ENCODE results near the gene WDR62. TPM values are rescaled to one million over a fixed set of nuclear protein-coding genes. Genes with fewer than 3 reads are reported as not detected.

The WDR62 gene
- total RNA-seq, 4 donors from 2014 or later: 0.17 to 0.62 (median 0.29) TPM

- Histone ChIP-seq H3K4me1 (peaks cover 0 to 44% (median 18%) of the 10 kb centered on the region in 3 donors), H3K36me3 (peaks cover 0 to 63% of the 10 kb centered on the region in 2 donors), H3K27ac (peak overlapping the region in 1 of 4 donors; percentile 91), H3K27me3 (no peaks in the 10 kb centered on the region), H3K4me3 (peak overlapping the region in 1 of 2 donors; percentile 89), H3K9me3 (no peaks in the 10 kb centered on the region)
- 85 to 86% methylated on average over 7 to 30 of the region's 34 CpGs for WGBS, 2 donors (ENCODE audit: low coverage in 1 of 2)
- TF ChIP-seq EP300 (IDR thresholded peaks at IDR 0.05) (no peak), CTCF (IDR thresholded peaks at IDR 0.05) (no peak), POLR2AphosphoS5 (IDR thresholded peaks at IDR 0.05) (no peak), POLR2A (IDR thresholded peaks at IDR 0.05) (no peak)
- ATAC-seq: no peak
These were observed 58.7 kb downstream of the WDR62 start for GRCh38 chr19:36113425-36113824.

- ATAC-seq: no peak
- H3K4me1 ChIP-seq: peaks cover 0 to 51% (median 18%) of the 10 kb centered on the region in 3 donors
- H3K27ac ChIP-seq: peak overlapping the region; percentile 68 to 96 (median 93)
- TF ChIP-seq CTCF (IDR thresholded peaks at IDR 0.05): peak in 1 of 4 experiments; percentile 9
- no peak for TF ChIP-seq POLR2AphosphoS5 (IDR thresholded peaks at IDR 0.05)
- no peak for TF ChIP-seq EP300 (IDR thresholded peaks at IDR 0.05)
- no peak for TF ChIP-seq POLR2A (IDR thresholded peaks at IDR 0.05)
- no peaks in the 10 kb centered on the region for H3K27me3 ChIP-seq
- WGBS, 2 donors (ENCODE audit: low coverage in 1 of 2): 5% methylated on average over 15 of the region's 48 CpGs; no CpG with 5 or more reads in 1 of the 2 donors
- H3K36me3 ChIP-seq: peaks cover 0 to 64% of the 10 kb centered on the region in 2 donors
- H3K4me3 ChIP-seq: peak overlapping the region; percentile 55 to 89
- no peaks in the 10 kb centered on the region for H3K9me3 ChIP-seq
These were observed 59.4 kb downstream of the WDR62 start for GRCh38 chr19:36113894-36114720.

- 0% methylated on average over 9 of the region's 60 CpGs; no CpG with 5 or more reads in 1 of the 2 donors for WGBS, 2 donors (ENCODE audit: low coverage in 1 of 2)
These were observed 60.2 kb downstream of the WDR62 start, which contains the start of gene POLR2I for GRCh38 chr19:36114721-36115452. Gene POLR2I, minus strand, starts transcription at chr19:36114875. Its CDS starts 19 bp downstream, at chr19:36114856.

More at GRCh38 chr19:36114721-36115452, 60.2 kb downstream of the WDR62 start, which contains the start of gene POLR2I:
- peak; percentile 97 for ATAC-seq
- TF ChIP-seq POLR2A (IDR thresholded peaks at IDR 0.05) (peak; percentile 72 to 79), CTCF (IDR thresholded peaks at IDR 0.05) (no peak), POLR2AphosphoS5 (IDR thresholded peaks at IDR 0.05) (peak; percentile 95)
- H3K27me3 ChIP-seq: no peaks in the 10 kb centered on the region
- peaks cover 0 to 71% of the 10 kb centered on the region in 2 donors for H3K36me3 ChIP-seq
- H3K9me3 ChIP-seq: no peaks in the 10 kb centered on the region
- H3K4me1 ChIP-seq: peaks cover 0 to 56% (median 18%) of the 10 kb centered on the region in 3 donors
- H3K4me3 ChIP-seq: peak within 1 kb of the TSS; percentile 55 to 89
- H3K27ac ChIP-seq: peak within 1 kb of the TSS; percentile 68 to 96 (median 93)
